OCI-LY3 (cell line): Measurements from ENCODE around the gene TMEM129.
A peak's percentile ranks its signal among the peaks of the same experiment; 100 is the strongest.

Experiments used
- H2AFZ ChIP-seq: fragments of 200-600, 300-600 bp; shearing (Covaris generic); 2 replicates; pipeline ENCODE4 v1.6.0; 2014; ENCODE audit warnings: antibody characterized with exemption, low read depth, low read length
- H3K27ac ChIP-seq: fragments of 200-600, 300-600 bp; sonication (generic); 2 replicates; pipeline ENCODE4 v1.5.1; 2014; ENCODE audit warnings: mild to moderate bottlenecking, low read length, moderate library complexity, mixed read lengths
- H3K27me3 ChIP-seq: fragments of 200-600, 300-600 bp; sonication (generic); 2 replicates; pipeline ENCODE4 v1.6.1; 2014; ENCODE audit warnings: low read depth, low read length, mixed read lengths
- H3K36me3 ChIP-seq: fragments of 200-600, 300-600 bp; sonication (generic); replicated peaks from 2 replicates; pipeline ENCODE3; 2014; ENCODE audit warnings: low read depth, low read length, mixed read lengths
- H3K4me1 ChIP-seq: fragments of 300-600, 200-600 bp; sonication (generic); 2 replicates; pipeline ENCODE4 v1.6.1; 2014; ENCODE audit warnings: low read length, mixed read lengths
- H3K4me2 ChIP-seq: fragments of 200-600, 300-600 bp; sonication (generic); 2 replicates; pipeline ENCODE4 v1.6.1; 2014; ENCODE audit warnings: low read length, mixed read lengths
- H3K4me3 ChIP-seq: fragments of 300-600, 200-600 bp; sonication (generic); 2 replicates; pipeline ENCODE4 v1.5.1; 2014; ENCODE audit warnings: antibody characterized with exemption, mild to moderate bottlenecking, low read length, moderate library complexity
- H3K79me2 ChIP-seq: fragments of 300-600, 200-600 bp; shearing (Covaris generic); 2 replicates; pipeline ENCODE4 v1.6.1; 2014; ENCODE audit warnings: mild to moderate bottlenecking, low read length, mixed read lengths
- H3K9ac ChIP-seq: fragments of 300-600, 200-600 bp; shearing (Covaris generic); 2 replicates; pipeline ENCODE4 v1.6.0; 2014; ENCODE audit warnings: mild to moderate bottlenecking, low read length, moderate library complexity
- H3K9me3 ChIP-seq: fragments of 200-600, 300-600 bp; shearing (Covaris generic); 2 replicates; pipeline ENCODE4 v1.6.1; 2014; ENCODE audit warnings: low read length, mixed read lengths; ENCODE audit not compliant: insufficient read depth
- H4K20me1 ChIP-seq: fragments of 200-600, 300-600 bp; sonication (generic); 2 replicates; pipeline ENCODE4 v1.6.1; 2016; ENCODE audit warnings: low read length, mixed read lengths; ENCODE audit not compliant: insufficient read depth
- EZH2phosphoT487 ChIP-seq: fragments of 200-600 bp; shearing (Covaris generic); IDR thresholded peaks from 2 replicates; pipeline ENCODE4 v1.6.1; 2018; ENCODE audit warnings: antibody characterized with exemption, mixed run types, low read depth
- TF ChIP-seq, protein P1 (sequence below): fragments of 200-600, 300-600 bp; sonication (generic); IDR thresholded peaks from 2 replicates; pipeline ENCODE4 v1.5.1; 2014; ENCODE audit warnings: antibody characterized with exemption, low read length, low read depth

TMEM129 gene

DNA sequence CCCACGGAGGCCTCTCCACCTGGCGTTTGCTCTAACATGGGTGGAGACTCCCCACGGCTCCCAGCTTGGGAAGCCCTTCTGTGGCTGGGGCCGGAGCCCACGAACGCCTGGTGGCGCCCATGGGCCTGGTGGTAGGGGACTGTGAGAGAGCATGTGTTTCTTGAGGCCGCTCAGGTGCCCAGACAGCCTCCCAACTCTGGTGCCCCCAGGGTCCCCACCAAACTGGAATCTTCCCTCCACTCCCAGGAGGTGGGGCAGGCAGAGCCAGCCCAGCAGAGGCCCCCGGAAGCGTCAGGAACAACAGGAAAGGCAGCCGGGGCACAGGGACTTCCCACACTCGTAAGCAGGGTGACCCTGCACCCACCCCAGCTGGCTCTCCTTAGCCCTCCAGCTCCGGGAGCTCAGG lies 38.7 kb upstream of the TMEM129 start:
- no peaks in the 10 kb centered on the region for H3K9me3 ChIP-seq
- H3K27me3 ChIP-seq = no peaks in the 10 kb centered on the region
- no peaks in the 10 kb centered on the region for H3K4me1 ChIP-seq
- H2AFZ ChIP-seq = no peak overlapping the region
- no peaks in the 10 kb centered on the region for H3K36me3 ChIP-seq
- H4K20me1 ChIP-seq = no peaks in the 10 kb centered on the region
- H3K27ac ChIP-seq = no peak overlapping the region
- no peak overlapping the region for H3K4me2 ChIP-seq
- TF ChIP-seq, protein P1, sequence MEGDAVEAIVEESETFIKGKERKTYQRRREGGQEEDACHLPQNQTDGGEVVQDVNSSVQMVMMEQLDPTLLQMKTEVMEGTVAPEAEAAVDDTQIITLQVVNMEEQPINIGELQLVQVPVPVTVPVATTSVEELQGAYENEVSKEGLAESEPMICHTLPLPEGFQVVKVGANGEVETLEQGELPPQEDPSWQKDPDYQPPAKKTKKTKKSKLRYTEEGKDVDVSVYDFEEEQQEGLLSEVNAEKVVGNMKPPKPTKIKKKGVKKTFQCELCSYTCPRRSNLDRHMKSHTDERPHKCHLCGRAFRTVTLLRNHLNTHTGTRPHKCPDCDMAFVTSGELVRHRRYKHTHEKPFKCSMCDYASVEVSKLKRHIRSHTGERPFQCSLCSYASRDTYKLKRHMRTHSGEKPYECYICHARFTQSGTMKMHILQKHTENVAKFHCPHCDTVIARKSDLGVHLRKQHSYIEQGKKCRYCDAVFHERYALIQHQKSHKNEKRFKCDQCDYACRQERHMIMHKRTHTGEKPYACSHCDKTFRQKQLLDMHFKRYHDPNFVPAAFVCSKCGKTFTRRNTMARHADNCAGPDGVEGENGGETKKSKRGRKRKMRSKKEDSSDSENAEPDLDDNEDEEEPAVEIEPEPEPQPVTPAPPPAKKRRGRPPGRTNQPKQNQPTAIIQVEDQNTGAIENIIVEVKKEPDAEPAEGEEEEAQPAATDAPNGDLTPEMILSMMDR = peak; percentile 29
- no peak for TF ChIP-seq EZH2phosphoT487
- H3K4me3 ChIP-seq = no peak overlapping the region
- no peaks in the 10 kb centered on the region for H3K79me2 ChIP-seq
- no peak overlapping the region for H3K9ac ChIP-seq

DNA sequence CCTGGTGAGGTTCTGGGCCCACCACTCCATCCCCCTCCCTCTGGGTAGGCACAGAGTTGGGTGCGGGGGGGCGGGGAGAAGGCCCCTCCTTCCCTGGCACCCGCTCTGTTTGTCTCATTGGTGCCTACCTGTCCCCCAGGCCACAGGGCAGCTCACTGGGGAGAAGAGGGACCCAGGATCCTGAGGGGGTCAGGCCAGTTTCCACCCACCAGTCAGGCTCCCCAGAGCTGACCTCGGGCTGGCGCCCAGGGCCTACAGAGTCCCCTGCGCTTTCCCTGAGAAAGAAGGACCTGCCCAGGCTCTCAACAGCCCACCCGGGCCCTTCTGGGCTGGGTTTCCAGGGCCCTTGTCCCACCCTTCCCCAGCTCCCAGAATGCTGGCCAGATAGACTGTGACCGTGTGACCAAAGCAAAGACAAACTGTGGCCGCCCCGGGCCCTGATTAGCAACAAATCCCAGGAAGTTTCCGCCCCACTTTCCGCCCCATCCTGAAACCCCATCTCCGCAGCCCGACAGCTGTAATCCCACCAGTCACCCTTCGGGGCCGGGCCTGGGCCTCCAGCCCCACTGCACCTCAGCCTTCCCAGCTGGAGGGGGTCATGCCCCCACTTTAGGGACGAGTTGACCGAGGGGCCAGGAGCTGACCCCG lies 38.2 kb upstream of the TMEM129 start:
- H3K27me3 ChIP-seq = no peaks in the 10 kb centered on the region
- no peak overlapping the region for H3K9ac ChIP-seq
- TF ChIP-seq EZH2phosphoT487 = no peak
- TF ChIP-seq, protein P1 = no peak
- H3K9me3 ChIP-seq = no peaks in the 10 kb centered on the region
- H3K4me3 ChIP-seq = no peak overlapping the region
- peaks cover under 1% of the 10 kb centered on the region; the same call in 1 of the 2 replicates for H3K4me1 ChIP-seq
- H3K36me3 ChIP-seq = no peaks in the 10 kb centered on the region
- no peak overlapping the region for H3K27ac ChIP-seq
- H4K20me1 ChIP-seq = no peaks in the 10 kb centered on the region
- no peak overlapping the region for H3K4me2 ChIP-seq
- no peak overlapping the region for H2AFZ ChIP-seq
- H3K79me2 ChIP-seq = no peaks in the 10 kb centered on the region

DNA sequence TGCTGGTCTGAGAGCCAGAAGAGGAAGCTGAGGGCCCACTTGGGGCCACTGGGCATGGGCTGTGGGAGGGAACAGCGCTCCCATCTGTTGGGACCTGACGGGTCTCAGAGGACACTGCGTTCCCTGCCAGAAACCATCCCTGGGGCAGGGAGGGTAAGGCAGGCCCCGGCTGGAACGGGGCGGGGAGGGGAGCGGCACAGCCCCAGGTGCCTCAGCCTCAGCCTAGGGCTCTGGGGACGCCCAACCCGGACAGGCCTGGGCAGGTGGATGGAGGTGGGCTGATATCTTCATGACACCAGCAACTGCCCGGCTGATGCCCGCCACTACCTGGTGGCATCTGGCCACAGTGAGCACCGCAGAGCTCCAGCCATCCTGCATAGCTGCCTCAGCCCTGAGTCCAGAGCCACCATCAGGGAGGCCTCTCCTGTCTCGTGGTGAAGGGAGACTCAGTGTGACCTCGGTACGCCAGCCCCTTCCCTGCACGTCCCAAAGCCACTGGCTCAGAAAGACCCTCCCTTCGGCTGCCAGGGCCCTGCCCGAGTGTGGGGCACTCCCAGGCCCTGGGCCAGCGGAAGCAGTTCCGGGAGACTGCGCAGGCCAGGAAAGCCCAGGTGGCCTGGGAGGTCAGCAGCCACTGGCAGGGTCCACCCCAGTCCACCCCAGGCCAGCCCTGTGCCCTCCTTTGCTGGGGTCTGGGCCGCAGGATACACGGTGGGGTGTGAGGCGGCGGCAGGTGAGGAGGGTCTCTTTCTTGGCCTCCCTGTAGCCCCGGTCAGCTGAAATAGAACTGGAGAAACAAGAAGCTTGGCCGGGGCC lies 37.4 kb upstream of the TMEM129 start:
- Histone ChIP-seq H3K36me3 (no peaks in the 10 kb centered on the region), H3K9me3 (no peaks in the 10 kb centered on the region), H3K4me3 (no peak overlapping the region), H4K20me1 (no peaks in the 10 kb centered on the region), H3K27me3 (no peaks in the 10 kb centered on the region), H3K4me2 (no peak overlapping the region), H3K4me1 (peaks cover 3% of the 10 kb centered on the region; the same call in 1 of the 2 replicates), H3K9ac (no peak overlapping the region), H2AFZ (no peak overlapping the region), H3K79me2 (no peaks in the 10 kb centered on the region), H3K27ac (no peak overlapping the region)
- TF ChIP-seq, protein P1 = no peak
- no peak for TF ChIP-seq EZH2phosphoT487

DNA sequence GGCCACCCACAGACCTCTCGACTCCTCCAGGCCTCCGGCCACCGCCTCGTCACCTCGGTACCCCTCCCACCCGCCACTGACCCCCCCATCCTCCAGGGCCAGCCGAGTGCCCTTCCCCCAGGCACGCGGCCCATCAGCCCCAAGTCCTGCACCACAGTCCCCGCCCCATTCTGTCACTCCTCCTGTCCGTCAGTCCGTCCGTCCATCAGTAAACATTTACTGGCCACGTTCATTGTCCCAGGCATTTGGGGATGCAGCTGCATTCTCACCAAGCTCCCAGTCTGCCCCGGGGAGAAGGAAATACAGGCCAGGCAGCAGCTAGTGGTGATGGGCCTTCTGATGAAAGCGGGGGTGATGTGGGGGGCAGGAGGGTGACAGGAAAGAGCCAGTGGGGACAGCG lies 36.7 kb upstream of the TMEM129 start:
- Histone ChIP-seq H3K27ac (no peak overlapping the region), H3K79me2 (no peaks in the 10 kb centered on the region), H3K4me2 (no peak overlapping the region), H3K9ac (no peak overlapping the region), H3K36me3 (no peaks in the 10 kb centered on the region), H3K4me3 (no peak overlapping the region), H3K27me3 (no peaks in the 10 kb centered on the region), H4K20me1 (no peaks in the 10 kb centered on the region), H2AFZ (no peak overlapping the region), H3K9me3 (no peaks in the 10 kb centered on the region), H3K4me1 (peaks cover 8% of the 10 kb centered on the region)
- TF ChIP-seq, protein P1 = no peak
- TF ChIP-seq EZH2phosphoT487 = no peak
